Activated CD8-positive, alpha-beta T cell treated with anti-CD3 and anti-CD28 coated beads, Interleukin-2, amount 10 ng/mL, durations not matched to agents 7 days and 5 days (primary cell): ENCODE measurements around the gene LCT. TPM values are rescaled to one million over a fixed set of nuclear protein-coding genes. Genes with fewer than 3 reads are reported as not detected.
"Not testable (repeated sequence)": the region's sequence is repeated elsewhere in the genome, so short reads cannot be mapped to it uniquely, and the experiment has no call there.

Source experiments
- ATAC-seq: fragments of 150-1000 bp; cut with Tn5 transposase; one replicate; pipeline ENCODE4 v1.10.0; 2021; ENCODE audit warnings: moderate library complexity
- CTCF ChIA-PET: fragments of 350-600 bp; sonication (Branson Sonifier 250); formaldehyde crosslinking; loops from one replicate; lab custom pipeline; 2021; ENCODE audit warnings: antibody characterized with exemption; lab: Charles Lee
- POLR2A ChIA-PET: fragments of 350-600 bp; sonication (Branson Sonifier 250); formaldehyde crosslinking; loops from one replicate; lab custom pipeline; 2021; ENCODE audit warnings: antibody characterized with exemption; lab: Charles Lee
- DNase-seq: peaks from one replicate; pipeline ENCODE4 v3.0.0-alpha.2; 2020
- H3K27ac Mint-ChIP-seq: one replicate; pipeline ENCODE4 v1.8.0; 2021; ENCODE audit warnings: mild to moderate bottlenecking, mixed read lengths
- H3K27me3 Mint-ChIP-seq: one replicate; pipeline ENCODE4 v1.8.0; 2021; ENCODE audit warnings: low read depth, mixed read lengths
- H3K36me3 Mint-ChIP-seq: one replicate; pipeline ENCODE4 v1.8.0; 2021; ENCODE audit warnings: low read depth, mixed read lengths
- H3K4me1 Mint-ChIP-seq: one replicate; pipeline ENCODE4 v1.8.0; 2021; ENCODE audit warnings: low read depth, mixed read lengths
- H3K4me3 Mint-ChIP-seq: one replicate; pipeline ENCODE4 v1.8.0; 2021; ENCODE audit warnings: mild to moderate bottlenecking, mixed read lengths
- H3K9me3 Mint-ChIP-seq: one replicate; pipeline ENCODE4 v1.8.0; 2022; ENCODE audit warnings: mixed read lengths; ENCODE audit not compliant: insufficient read depth
- total RNA-seq, 2 experiments: library from RNA; stranded (reverse); gene quantifications; one replicate each; pipeline ENCODE4 v1.2.3, GENCODE V29; 2021

Gene LCT
- total RNA-seq, 2 experiments from 2014 or later: 0.18 to 0.34 TPM

DNA sequence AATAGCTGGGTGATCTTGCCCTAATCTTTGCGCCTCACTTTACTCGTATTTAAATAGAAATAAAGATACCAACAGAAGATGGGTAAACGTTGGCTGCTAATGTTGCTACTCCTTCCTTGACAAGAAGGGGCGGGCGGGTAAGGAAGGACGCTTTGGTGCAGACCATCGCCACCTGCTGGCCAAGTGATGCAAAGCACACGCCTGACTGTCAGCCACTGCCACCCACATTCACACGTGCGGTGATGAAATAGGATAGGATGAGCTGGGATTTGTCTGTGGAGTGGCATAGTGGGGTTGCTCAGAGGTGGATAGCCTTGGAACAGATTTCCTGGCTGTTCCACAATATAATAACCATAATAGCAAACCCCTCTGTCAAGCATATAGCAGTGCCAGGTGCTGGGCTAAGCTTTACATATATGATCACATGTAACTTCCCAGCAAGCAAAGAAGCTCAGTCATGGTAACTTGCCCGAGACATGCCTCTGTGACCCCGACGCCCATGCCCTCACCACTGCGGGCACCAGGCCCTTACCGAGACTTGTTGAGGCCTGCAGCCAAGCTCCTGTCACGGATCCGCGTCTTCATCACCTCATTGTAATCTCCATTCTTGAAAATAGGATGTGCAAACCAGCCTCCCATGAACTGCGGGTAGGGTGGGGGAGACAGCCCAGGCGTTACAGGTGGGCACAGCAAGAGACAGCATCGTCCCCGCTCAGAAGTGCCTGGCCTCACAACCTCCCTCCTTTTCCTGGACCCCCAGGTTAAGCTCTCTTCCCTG is 39.3 kb downstream of the LCT start:
- H3K9me3 Mint-ChIP-seq: peaks cover 8% of the 10 kb centered on the region
- peaks cover 23% of the 10 kb centered on the region for H3K4me1 Mint-ChIP-seq
- peak; percentile 87 for DNase-seq
- ATAC-seq: peak; percentile 87
- POLR2A ChIA-PET: interaction anchor here (0.5 to 0.6 kb wide), 2 partner anchors 225 to 774 kb away, joined by 3 read pairs; no protein-coding TSS in a partner anchor
- H3K36me3 Mint-ChIP-seq: peaks cover 21% of the 10 kb centered on the region
- H3K4me3 Mint-ChIP-seq: no peak overlapping the region
- CTCF ChIA-PET: interaction anchor here (0.6 to 4.7 kb wide), 44 partner anchors 11 to 876 kb away, joined by 3 to 76 read pairs (median 5); no protein-coding TSS in a partner anchor
- H3K27ac Mint-ChIP-seq: no peak overlapping the region
- H3K27me3 Mint-ChIP-seq: no peaks in the 10 kb centered on the region

- POLR2A ChIA-PET: no interaction called here
- ATAC-seq (no peak), DNase-seq (no peak)
- Mint-ChIP-seq H3K36me3 (peaks cover 14% of the 10 kb centered on the region), H3K9me3 (peaks cover 8% of the 10 kb centered on the region), H3K4me1 (peaks cover 34% of the 10 kb centered on the region), H3K27ac (no peak overlapping the region), H3K27me3 (no peaks in the 10 kb centered on the region), H3K4me3 (no peak overlapping the region)
- CTCF ChIA-PET: interaction anchor here (0.7 to 4.7 kb wide), 26 partner anchors 12 to 875 kb away, joined by 3 to 76 read pairs (median 6); no protein-coding TSS in a partner anchor
These were observed 40.4 kb downstream of the LCT start for GRCh38 chr2:135796606-135797005.

GRCh38 chr2:135795641-135796040 is 41.3 kb downstream of the LCT start:
- H3K36me3 Mint-ChIP-seq, H3K27me3 Mint-ChIP-seq, ATAC-seq, H3K4me3 Mint-ChIP-seq, H3K9me3 Mint-ChIP-seq, POLR2A ChIA-PET, DNase-seq, H3K27ac Mint-ChIP-seq: not testable (repeated sequence)
- H3K4me1 Mint-ChIP-seq: peaks cover 36% of the 10 kb centered on the region
- CTCF ChIA-PET: interaction anchor here (4.7 kb wide), 1 partner anchor 11 kb away, joined by 76 read pairs; no protein-coding TSS in a partner anchor

DNA sequence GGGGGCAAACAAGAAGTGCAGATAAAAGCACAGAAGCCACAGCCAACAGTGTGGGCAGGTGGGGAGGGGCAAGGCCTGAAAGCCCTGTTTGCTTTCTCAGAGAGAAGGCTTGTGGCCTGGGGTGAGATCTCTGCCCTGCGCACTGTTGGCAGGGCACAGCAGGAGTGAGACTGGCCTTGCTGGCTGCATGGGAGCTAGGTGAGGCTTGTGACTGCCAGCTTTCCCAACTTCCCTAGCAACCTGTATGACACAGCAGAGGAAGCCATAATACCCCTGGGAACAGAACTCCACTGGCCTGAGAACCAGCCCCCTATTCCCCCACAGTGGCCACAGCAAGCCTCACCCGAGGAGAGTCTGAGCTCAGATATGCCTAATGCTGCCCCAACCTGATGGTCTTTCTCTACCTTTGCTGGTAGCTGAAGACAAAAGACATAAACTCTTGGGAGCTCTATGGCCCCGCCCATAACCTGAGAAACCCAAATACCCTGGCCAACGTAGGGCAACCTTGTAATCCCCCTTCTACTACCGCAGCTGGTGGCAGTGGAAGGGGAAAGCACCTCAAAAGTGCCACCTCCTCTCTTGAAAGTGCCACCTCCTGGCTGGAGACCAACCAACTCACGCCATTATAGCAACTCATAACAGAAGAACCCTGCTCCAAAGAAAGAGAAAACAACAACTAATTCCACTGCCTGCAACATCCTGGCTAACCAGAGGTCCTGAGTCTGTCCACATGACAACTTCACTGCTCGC is 44.4 kb downstream of the LCT start:
- Mint-ChIP-seq H3K4me3 (no peak overlapping the region), H3K27me3 (no peaks in the 10 kb centered on the region), H3K36me3 (peaks cover 5% of the 10 kb centered on the region), H3K4me1 (peaks cover 36% of the 10 kb centered on the region), H3K9me3 (no peaks in the 10 kb centered on the region), H3K27ac (peak overlapping the region; percentile 11)
- ATAC-seq: no peak
- ChIA-PET POLR2A (interaction anchor here (1.4 kb wide), 1 partner anchor 49 kb away, joined by 6 read pairs; no protein-coding TSS in a partner anchor), CTCF (interaction anchor here (0.9 to 1.7 kb wide), 7 partner anchors 10 to 804 kb away, joined by 3 to 5 read pairs (median 3); no protein-coding TSS in a partner anchor)
- DNase-seq: no peak

DNA sequence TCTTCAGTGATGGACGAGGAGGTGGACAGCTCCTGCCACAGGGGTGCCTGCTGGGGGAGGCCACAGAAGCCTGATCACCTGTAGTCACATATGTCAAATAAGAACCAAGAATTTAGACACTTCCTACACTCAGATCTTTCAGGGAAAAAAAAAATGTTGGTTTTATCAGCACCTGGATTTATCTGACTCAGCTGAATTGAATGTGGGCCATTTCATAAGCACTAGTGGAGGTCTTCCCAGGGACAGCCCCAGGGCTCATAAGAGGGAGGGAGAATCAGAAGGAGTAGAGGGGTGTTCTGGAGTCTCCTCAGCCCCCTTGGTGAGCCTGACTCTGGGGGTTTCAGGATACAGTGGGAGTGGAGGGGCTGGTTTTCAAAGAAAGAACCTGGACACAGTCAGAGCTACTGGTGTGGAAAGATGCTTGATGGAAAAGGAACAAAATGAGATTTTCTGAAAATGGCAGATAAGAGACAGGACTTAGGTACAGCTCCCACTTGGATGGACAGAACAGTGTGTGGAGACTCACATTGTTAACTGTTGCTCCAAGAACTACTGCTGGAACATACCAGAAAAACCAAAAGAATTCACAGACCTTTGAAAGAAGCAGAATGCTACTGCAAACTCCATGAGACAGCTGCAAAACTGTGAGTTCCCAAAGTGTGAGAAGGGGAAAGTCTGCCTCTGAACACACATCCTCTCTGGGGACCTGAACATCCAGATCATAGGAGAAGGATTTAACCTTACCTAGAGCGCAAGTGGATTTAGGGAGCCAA is 45.4 kb downstream of the LCT start:
- no peaks in the 10 kb centered on the region for H3K27me3 Mint-ChIP-seq
- peaks cover 33% of the 10 kb centered on the region for H3K4me1 Mint-ChIP-seq
- peaks cover 12% of the 10 kb centered on the region for H3K36me3 Mint-ChIP-seq
- H3K9me3 Mint-ChIP-seq: no peaks in the 10 kb centered on the region
- DNase-seq: no peak
- no peak for ATAC-seq
- CTCF ChIA-PET: interaction anchor here (0.9 to 1.7 kb wide), 6 partner anchors 11 to 788 kb away, joined by 3 to 4 read pairs (median 3); no protein-coding TSS in a partner anchor
- POLR2A ChIA-PET: interaction anchor here (1.4 kb wide), 1 partner anchor 48 kb away, joined by 6 read pairs; no protein-coding TSS in a partner anchor
- H3K4me3 Mint-ChIP-seq: no peak overlapping the region
- no peak overlapping the region for H3K27ac Mint-ChIP-seq

DNA sequence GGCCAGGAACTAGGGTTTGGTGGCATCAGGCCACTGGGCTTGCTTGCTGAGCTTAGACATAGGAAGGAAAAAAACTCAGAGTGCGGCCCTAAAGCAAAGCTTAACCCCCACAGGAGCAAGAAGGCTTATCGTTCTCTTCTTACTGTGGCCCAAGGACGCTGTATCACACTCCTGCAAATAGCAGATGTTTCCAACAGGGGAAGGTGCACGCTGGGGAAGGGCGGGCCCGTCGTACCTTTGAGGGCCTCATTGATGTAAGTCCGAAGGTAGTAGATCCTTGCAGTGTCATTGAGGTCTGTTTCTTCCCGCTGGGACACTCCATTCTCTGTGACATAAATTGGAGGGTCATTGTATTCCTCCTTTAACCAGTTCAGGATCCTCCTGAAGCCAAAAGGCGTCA is 46.6 kb downstream of the LCT start:
- CTCF ChIA-PET: interaction anchor here (0.9 kb wide), 1 partner anchor 18 kb away, joined by 3 read pairs; no protein-coding TSS in a partner anchor
- Mint-ChIP-seq H3K4me3 (no peak overlapping the region), H3K27ac (no peak overlapping the region), H3K36me3 (peaks cover 18% of the 10 kb centered on the region), H3K27me3 (no peaks in the 10 kb centered on the region), H3K4me1 (peaks cover 29% of the 10 kb centered on the region), H3K9me3 (no peaks in the 10 kb centered on the region)
- ATAC-seq: no peak
- DNase-seq: no peak
- POLR2A ChIA-PET: no interaction called here

- H3K4me3 Mint-ChIP-seq: no peak overlapping the region
- CTCF ChIA-PET: interaction anchor here (0.7 to 9.1 kb wide), 2 partner anchors 11 to 17 kb away, joined by 3 to 76 read pairs; no protein-coding TSS in a partner anchor
These were observed 50.2 kb downstream of the LCT start for GRCh38 chr2:135786823-135787222.

GRCh38 chr2:135785032-135785431 is 52.0 kb downstream of the LCT start:
- no peak overlapping the region for H3K27ac Mint-ChIP-seq
- no peak overlapping the region for H3K4me3 Mint-ChIP-seq
- H3K36me3 Mint-ChIP-seq: peaks cover 65% of the 10 kb centered on the region
- ChIA-PET POLR2A (no interaction called here), CTCF (interaction anchor here (0.6 to 9.1 kb wide), 8 partner anchors 12 to 781 kb away, joined by 3 to 76 read pairs (median 3); no protein-coding TSS in a partner anchor)
- H3K27me3 Mint-ChIP-seq: no peaks in the 10 kb centered on the region
- H3K9me3 Mint-ChIP-seq: no peaks in the 10 kb centered on the region
- ATAC-seq (no peak), DNase-seq (no peak)
- peaks cover 4% of the 10 kb centered on the region for H3K4me1 Mint-ChIP-seq

More at GRCh38 chr2:135786823-135787222, 50.2 kb downstream of the LCT start:
- POLR2A ChIA-PET: no interaction called here
- Mint-ChIP-seq H3K36me3 (peaks cover 49% of the 10 kb centered on the region), H3K27me3 (no peaks in the 10 kb centered on the region), H3K27ac (no peak overlapping the region), H3K4me1 (peaks cover 8% of the 10 kb centered on the region), H3K9me3 (no peaks in the 10 kb centered on the region)
- no peak for ATAC-seq
- no peak for DNase-seq

GRCh38 chr2:135783439-135783838 is 53.5 kb downstream of the LCT start:
- H3K4me1 Mint-ChIP-seq: peaks cover 4% of the 10 kb centered on the region

GRCh38 chr2:135782231-135782630 is 54.8 kb downstream of the LCT start:
- no peak for DNase-seq
- peaks cover 4% of the 10 kb centered on the region for H3K4me1 Mint-ChIP-seq

More at GRCh38 chr2:135783439-135783838, 53.5 kb downstream of the LCT start:
- no peaks in the 10 kb centered on the region for H3K9me3 Mint-ChIP-seq
- no peak overlapping the region for H3K27ac Mint-ChIP-seq
- no peak overlapping the region for H3K4me3 Mint-ChIP-seq
- H3K36me3 Mint-ChIP-seq: peaks cover 74% of the 10 kb centered on the region
- CTCF ChIA-PET: interaction anchor here (0.7 to 9.1 kb wide), 3 partner anchors 15 to 825 kb away, joined by 3 to 76 read pairs (median 3); no protein-coding TSS in a partner anchor
- POLR2A ChIA-PET: no interaction called here
- DNase-seq: no peak
- H3K27me3 Mint-ChIP-seq: no peaks in the 10 kb centered on the region
- no peak for ATAC-seq

GRCh38 chr2:135776367-135776766 is 60.6 kb downstream of the LCT start:
- ChIA-PET CTCF (no interaction called here), POLR2A (no interaction called here)
- no peaks in the 10 kb centered on the region for H3K9me3 Mint-ChIP-seq
- H3K4me1 Mint-ChIP-seq: peaks cover 5% of the 10 kb centered on the region
- no peak overlapping the region for H3K4me3 Mint-ChIP-seq
- H3K27ac Mint-ChIP-seq: no peak overlapping the region
- H3K27me3 Mint-ChIP-seq: no peaks in the 10 kb centered on the region
- DNase-seq (no peak), ATAC-seq (no peak)
- peaks cover 64% of the 10 kb centered on the region for H3K36me3 Mint-ChIP-seq

More at GRCh38 chr2:135782231-135782630, 54.8 kb downstream of the LCT start:
- Mint-ChIP-seq H3K27me3 (no peaks in the 10 kb centered on the region), H3K9me3 (no peaks in the 10 kb centered on the region), H3K27ac (no peak overlapping the region), H3K4me3 (no peak overlapping the region), H3K36me3 (peaks cover 73% of the 10 kb centered on the region)
- CTCF ChIA-PET: interaction anchor here (1.1 to 9.1 kb wide), 3 partner anchors 16 to 793 kb away, joined by 3 to 76 read pairs (median 4); no protein-coding TSS in a partner anchor
- POLR2A ChIA-PET: no interaction called here
- no peak for ATAC-seq
